ENCODE data around the gene AKR1C1.
"Not testable (repeated sequence)": the region's sequence is repeated elsewhere in the genome, so short reads cannot be mapped to it uniquely, and the experiment has no call there.

- TF ChIP-seq POLR2AphosphoS5, POLR2A, SPI1 (IDR thresholded peaks at IDR 0.05; ENCODE audit: low read depth, low read length): not testable (repeated sequence)
These were observed 69.2 kb downstream of the AKR1C1 start for GRCh38 chr10:5032444-5032843.

All from GM12891 (cell line).